GM18498 (cell line): Measurements from ENCODE around the gene GRIPAP1.
A peak's percentile ranks its signal among the peaks of the same experiment; 100 is the strongest.

Experiments
- ATAC-seq: cut with Tn5 transposase; IDR thresholded peaks from one replicate; pipeline ENCODE4 v1.9.1; 2021; ENCODE audit warnings: mild to moderate bottlenecking, moderate library complexity; ENCODE audit not compliant: unreplicated experiment

The GRIPAP1 gene

DNA sequence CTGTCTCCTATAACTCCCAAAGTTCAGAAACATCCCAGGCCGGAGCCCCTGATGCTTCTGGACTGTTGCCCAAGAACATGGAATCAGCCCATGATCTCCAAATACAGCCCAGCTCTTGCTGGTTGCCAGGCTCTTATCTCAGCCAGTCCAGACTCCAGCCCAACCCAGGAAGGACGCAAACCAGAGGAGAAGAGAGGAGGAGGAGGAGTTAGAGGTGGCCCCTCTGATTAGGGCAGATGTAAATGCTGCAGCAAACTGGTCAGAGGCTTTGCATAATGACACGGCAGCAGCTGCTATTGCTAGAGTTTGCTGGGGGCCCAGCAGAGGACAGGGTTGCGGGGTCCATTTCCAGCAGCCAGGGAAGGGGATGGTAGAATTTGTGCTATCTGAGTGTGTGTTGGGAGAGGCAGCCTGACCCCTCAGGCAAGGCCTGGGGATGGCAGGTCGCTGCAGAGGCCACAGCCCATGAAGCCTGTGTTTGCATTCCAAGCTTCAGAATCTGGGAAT, 40.4 kb downstream of the GRIPAP1 start:
- no peak for ATAC-seq

DNA sequence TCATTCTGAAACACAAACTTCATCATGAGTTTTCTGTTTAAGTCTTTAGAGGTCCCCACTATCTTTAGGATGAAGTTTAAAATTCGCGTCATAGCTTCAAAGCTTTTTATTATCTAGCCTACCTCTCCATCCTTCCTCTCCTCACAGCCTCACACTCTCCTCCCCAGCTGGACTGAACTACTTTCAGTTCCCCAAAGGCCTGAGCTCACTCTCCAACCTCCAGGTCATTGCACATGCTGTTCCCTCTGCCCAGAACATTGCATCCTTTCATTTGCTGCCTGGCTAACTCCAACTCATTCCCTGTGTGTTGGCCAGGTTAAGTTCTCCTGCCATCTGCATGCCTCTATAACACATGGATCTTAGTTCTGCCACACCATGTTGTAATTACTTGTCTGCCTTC, 41.8 kb downstream of the GRIPAP1 start:
- no peak for ATAC-seq

DNA sequence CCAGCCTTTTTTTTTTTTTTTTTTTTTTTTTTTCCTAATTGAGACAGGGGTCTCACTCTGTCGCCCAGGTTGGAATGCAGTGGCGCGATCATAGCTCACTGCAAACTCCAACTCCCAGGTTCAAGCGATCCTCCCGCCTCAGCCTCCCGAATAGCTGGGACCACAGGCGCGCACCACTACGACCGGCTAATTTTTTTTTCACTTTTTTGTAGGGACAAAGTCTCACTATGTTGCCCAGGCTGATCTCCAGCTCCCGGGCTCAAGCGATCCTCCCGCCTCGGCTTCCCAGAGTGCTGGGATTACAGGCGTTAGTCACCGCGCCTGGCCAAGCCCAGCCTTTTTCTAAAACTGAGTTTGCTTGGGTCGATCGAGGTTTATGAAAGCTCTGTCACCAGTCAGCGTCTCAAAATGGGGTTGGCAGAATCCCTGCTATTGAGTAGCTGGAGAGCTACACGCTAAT, 43.4 kb downstream of the GRIPAP1 start:
- no peak for ATAC-seq

DNA sequence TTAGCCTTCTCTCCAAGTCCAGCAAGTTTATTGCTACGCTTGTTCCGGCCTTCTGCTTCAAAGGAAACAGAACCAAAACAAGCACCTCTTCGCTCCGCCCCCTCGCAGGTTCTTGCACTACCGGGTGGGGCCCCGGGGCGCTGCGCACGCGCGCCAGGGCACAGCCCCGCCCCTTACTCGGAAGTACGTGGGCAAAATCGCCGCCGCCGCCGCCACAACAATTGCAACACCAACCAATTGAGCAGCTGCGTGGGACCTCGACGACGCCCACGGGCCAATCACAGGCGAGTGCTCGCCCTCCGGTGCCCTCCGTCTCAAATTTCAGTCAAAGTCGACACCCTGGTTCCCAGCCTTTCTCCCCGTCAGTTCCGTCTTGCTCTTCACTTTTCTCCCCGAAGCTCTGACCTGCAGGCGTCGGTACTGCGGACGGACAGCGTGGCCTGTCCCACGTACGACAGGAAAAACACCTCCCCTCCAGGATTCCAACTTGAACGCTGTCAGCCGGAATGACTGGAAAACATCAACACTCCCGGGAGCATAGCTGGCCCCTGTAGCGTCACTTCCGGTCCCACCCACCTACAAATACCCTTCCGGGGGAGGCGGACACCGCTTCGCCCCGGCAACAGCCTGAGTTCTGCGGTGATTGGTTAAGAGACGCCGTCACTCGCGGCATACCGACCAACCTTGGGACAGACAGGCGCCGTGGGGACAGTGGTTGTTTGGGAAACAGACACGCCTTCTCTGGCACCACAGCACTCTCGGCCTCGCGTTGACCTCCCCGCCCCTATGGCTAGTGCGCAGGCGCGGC, 44.0 kb downstream of the GRIPAP1 start:
- ATAC-seq: peak; percentile 88

DNA sequence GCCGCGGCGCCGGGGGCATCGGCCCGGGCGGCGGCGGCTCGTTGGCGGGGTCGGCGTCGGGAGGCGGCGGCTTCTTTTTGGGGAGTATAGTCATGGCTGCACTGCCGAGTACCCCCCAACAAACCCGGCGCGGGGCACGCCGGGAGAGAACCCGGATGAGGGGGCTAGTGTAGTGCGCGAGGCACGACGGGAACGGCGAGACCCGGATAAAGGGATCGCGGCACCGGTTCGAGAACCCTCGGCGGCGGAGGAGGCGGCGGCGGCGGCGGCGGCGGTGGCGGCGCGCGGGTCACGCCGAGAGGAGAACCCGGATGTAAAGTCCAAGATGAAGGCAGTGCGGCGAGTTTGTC, 44.6 kb downstream of the GRIPAP1 start, which contains the start of gene OTUD5:
OTUD5 (minus strand) TSS at position 131 of the 350 bp plus-strand sequence; CDS start at position 94, 37 bp downstream.
- ATAC-seq: peak; percentile 39

DNA sequence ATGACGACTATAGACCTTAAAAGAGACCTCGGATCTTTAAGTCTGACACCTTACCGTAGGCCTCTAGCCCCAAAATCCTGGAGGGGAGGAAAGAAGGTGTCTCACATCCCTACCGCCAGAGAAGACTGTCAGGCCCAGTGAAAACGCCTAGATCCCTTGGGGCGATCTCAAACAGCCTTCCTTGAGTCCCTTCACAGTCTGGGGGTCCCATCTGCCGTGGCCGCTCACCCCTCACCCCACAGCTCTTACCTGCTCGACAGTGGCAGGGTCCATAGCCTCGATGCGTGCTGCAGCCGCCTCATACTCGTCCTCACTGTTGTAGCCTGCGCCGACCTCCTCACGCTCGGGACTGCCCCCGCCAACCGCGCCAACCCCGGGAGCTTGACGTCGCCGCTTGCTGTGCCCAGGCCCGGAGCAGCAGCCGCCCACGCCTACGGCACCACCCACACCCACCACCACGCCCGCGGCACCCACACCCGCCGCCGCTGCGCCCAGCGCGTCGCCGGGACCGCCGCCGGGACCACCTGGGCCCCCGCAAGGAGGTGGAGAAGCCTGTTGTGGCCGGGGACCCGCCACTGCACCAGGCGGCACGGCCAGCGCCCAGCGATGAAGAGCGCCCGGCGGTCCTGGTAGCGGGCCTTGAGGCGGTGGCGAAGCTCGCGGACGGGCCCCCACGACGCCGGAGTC, 45.2 kb downstream of the GRIPAP1 start:
- peak; percentile 2 for ATAC-seq

DNA sequence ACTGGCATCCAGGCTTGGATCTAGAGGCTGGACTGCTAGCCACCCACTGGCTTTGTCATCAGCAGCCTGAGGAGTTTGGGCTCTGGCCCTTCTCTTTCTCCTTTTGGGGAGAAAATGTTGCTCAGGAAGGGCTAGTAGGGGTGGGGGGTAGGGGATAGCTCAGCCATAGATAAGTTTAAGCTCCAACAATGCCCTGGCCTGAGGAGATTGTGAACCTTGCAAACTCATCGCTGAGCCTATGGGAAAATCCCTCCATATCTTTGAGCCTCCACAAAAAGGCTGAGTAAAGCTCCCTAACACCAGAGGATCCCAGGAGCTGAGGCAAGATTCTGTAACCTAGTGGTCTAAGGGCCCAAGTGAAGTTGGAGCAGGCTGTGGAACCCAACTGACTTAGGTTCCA, 53.5 kb downstream of the GRIPAP1 start:
- no peak for ATAC-seq

DNA sequence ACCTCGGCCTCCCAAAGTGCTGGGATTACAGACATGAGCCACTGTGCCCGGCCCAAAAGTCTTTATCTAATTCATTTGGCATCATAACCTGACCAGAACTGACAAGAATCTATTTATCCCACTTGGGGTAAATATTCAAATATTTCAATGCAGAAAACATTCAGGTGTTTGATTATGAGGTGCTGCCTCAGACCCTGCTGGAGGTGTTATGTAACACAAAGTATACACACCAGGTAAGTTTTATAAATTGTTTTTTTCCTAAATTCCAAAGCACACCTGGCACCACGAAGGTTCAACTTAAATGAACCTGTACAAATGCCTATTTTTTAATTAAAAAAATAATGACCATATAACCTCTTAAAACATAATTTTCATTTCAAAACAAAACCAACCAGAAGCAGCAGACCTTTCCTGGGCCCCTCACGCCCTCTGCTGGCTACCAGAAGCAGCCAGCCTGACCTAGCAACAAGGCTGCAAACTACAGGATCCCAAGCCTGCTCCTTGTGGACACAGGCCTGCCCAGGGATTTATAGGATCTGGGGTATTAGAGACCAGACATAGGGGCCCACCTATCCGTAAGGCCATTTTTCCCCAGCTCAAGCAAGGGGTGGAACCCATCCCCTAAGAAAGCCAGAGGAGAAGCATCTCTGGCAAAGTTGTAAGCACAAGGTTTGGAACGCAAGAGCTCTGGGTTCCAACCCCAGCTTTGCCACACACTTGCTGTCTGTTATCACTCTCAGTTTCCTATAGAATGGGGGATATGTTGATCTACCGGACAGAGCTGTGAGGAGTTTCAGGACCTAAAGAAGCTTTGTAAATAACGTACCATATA, 56.3 kb downstream of the GRIPAP1 start:
- ATAC-seq: no peak

DNA sequence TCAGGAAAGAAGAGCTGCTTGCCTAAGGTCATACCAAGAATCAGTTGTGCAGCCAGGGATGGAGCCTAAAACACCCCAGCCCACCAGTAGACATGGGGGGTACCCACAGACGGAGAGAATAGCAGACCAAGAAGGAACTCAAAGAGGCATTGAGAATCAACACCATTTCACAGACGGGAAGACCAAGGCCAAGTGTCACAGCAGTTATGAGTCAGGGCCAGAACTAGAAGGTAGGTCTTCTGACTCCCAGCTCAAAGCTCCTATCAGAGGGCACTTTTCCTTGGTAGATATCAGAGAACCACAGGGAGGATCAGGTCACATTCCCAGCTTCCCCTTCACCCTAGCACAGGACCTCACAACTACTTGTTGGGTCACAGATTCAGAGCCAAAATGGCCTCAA, 59.2 kb downstream of the GRIPAP1 start:
- no peak for ATAC-seq

DNA sequence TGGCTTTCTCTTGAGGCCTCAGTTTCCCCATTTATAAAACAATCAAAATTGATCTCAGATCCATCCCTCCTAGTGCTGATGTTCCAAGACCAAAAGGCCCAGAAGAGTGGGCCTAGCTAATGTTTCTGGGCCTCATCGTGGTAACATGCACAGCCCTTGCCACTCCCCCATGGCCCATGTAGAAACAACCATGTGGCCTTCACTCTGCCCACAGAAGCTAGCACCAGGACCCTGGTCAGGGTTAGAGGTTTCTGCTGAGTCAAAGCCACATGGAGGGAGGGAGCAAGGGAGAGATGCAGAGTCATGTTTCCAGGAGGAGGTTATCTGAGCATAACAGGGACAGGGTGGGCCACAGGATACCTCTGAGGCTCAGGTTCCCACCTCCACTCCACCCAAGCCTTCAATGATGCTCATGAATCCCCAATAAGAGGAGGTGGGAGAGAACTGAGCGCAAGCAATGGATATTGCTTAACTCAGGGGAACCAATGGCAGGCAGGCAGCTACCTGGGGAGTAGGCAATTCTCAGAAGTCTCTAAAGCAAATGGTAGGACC, 61.6 kb downstream of the GRIPAP1 start:
- no peak for ATAC-seq

DNA sequence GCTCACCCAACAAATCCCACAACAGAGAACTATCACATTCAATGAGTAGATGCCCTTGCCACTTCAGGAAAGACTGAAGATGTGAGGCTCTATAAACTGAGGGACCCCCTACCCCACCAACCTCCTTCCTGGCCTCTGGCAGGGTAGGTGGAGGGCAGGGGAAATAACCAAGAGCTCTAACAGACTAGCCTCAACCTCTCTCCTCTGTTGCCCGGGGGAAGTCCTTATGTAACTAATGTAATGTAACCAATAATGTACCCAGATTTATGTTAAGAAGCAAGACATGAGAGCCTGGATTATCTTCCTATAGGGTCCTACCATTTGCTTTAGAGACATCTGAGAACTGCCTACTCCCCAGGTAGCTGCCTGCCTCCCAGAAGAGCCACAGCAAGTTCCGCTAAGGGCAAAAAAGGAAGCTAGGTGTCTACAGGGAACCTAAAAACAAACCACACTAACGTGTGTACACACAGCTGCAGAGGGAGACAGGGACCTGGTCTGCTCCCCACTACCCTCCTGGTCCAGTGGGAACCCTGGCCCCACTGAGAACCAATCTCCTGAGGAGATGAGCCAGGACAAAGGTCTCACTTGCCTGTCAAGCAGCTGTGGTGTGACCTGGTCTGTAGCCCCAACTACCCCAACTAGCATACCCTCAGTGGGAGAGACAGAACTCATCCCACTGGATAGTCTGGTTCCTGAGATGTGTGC, 62.4 kb downstream of the GRIPAP1 start:
- peak; percentile 27 for ATAC-seq

DNA sequence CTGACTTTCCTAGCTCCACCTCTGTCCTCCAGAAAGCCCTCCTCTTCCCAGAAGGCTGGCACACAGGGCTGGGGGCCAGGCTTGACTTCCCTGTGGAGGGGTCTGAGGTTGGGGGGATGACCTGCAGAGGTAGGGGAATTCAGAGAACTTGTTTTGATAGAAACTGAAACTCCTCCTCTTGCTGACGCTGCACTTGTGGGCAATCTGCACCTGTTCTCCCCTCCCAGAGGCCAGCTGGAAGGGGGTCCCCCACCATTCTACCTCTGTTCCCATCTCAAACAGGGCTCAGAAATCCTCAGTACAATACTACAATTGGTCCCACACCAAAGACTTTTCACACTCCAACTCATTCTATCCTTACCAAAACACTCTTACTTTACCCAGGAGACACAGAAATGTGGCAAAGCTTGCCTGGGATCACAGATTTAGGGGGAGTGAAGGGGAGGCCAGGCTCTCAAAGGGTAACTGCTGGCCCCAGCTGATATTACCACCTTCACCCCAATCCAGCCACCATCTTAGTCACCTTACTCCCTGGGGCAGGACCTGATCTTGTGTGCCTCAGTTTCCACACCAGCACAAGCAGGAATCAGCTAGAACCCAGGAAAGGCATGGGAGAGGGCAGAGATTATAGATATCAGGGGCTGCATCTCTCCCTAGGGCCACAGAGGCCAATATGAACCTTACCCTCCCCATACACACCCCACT, 63.2 kb downstream of the GRIPAP1 start:
- ATAC-seq: peak; percentile 53

DNA sequence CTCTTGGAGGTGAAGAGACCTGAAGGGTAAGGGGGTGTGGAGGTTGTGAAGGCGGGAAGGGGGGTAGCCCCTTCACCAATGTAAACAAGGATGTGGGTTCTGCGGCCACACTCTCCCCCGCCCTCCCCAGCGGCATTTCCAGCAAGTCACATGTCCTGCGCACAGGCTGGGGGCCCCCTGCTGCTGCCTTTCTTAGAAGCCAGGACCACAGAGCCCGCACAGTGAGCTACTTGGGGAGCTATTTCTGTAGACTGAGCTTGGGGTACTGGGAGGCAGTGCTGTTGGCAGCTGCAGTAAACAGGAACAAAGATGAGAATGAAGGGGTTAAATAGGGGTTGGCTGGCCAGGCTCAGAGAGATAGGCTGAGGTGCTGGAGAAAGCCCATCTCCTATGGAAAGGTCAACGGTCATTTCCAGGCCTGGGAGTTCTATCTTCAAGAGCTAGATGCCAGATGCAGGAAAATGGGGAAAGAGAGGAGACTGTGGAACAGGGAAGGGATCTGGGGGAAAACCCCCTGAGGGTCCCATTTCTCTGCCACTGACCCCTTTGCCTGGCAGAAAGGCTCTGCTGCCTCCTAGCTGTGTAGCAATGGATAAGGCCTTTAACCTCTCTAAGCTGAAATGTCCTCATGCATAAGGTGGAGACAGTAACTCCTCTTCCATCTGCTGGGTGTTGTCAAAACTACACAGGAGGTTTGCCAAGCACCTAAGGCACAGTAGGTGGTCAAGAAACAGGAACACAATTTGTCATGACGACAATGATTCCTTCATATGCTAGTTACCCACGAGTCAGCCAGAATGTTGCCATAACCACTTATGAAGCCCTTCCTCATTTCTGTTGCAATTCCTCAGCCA, 64.8 kb downstream of the GRIPAP1 start:
- ATAC-seq: peak; percentile 63

DNA sequence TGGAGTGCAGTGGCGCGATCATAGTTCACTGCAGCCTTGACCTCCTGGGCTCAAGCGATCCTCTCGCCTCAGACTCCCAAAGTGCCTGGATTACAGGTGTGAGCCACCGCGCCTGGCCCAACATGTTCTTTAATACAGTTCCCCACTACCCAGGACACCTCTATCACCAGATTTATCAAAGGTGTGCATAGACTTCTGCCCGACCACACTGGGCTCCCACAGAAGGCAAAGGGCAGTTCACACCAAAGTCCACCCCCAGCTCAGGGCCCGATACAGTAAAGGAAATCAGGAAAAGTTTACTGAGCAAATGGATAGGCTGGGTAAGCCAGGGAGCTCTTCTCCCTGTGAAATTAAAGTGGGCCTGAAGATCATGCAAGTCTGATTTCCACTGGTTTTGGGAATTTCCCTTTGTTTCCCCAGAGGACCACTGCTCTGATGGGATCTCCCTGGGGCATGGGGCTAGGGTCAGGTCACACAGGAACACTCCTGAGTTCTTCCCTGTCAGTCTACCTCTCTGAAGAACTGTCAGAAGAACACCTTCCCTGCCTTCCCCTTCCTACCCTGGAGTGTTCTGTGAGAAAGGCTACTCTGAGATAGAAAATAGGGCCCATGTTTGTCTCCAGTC, 65.5 kb downstream of the GRIPAP1 start:
- no peak for ATAC-seq

DNA sequence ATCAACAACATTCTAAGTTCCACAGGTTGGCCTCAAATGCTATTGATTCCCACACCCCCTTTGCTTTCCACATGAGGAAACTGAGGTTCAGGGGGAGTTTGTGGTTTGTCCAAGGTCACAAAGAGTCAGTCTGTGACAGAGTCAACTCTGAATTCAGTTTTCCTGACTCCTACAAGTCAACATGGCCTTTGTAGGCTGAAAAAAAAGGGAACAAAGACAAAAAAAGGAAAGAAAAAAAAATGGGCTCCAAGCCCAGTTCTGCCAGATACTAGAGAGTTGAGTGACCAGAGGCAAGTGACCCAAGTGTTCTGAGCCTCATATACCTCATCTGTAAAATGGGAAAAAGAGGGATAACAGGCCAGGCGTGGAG, 66.8 kb downstream of the GRIPAP1 start:
- no peak for ATAC-seq

DNA sequence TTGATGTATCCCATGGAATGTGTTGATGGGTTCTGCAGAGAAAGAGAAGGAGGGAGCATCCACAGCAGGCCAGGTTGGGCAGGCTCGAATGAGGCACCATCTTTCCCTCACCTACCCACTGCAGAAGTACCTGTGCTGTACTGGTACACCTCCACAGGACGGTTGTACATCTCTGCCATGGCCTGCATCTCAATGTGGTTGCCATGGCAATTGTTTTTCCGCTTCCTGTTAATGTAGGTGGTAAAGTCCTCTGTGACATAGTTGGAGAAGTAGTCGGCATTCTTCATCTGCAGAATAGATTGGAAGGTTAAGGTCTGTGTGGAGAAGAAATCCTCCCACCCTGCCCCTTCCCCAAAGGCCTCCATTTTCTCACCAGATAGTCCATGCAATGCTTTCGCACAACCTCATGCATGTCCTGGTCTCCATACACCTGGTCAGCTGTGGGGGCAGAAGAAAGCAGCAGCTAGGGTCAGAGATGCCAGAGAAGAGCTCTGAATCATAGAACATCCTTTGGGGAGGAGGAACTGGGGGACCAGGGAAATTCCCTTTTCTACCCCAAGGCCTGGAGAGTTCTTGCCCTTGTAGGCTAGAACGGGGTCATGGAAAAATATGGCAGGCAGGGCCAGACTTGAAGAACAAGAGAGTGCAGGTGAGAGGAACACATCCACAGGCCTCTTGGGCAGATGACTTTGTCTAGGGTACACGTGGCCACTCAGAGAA, 67.3 kb downstream of the GRIPAP1 start:
- no peak for ATAC-seq

DNA sequence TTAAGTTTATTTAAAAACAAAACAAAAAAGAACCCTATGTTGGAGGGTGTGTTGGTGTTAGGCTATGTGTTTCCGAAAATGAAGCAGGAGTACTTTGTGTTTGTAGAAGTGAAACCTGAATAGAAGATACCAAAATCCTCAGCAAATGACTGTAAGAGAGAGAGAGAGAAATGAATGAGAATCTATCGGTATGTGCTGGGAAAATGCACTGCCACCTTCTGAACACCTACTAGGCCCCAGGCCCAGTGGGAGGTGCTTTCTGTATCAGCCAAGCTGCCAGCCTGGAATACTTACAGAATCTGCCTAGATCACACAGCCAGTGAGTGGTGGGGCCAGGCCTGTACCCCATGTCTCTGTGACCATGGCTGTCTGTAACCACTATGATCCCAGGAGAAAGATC, 68.3 kb downstream of the GRIPAP1 start:
- no peak for ATAC-seq
